Measurements from ENCODE around the gene RNF207.

- TF ChIP-seq ZNF324 (tag by site-specific recombination; IDR thresholded peaks at IDR 0.05) (no peak), CTCF (tag by site-specific recombination; IDR thresholded peaks at IDR 0.05) (no peak), ZNF530 (tag by site-specific recombination; IDR thresholded peaks at IDR 0.05; ENCODE audit: low read depth) (no peak), ZNF169 (tag by site-specific recombination; IDR thresholded peaks at IDR 0.05) (no peak), ZNF561 (tag by site-specific recombination; IDR thresholded peaks at IDR 0.05; ENCODE audit: borderline replicate concordance) (no peak), REPIN1 (tag by site-specific recombination; IDR thresholded peaks at IDR 0.05; ENCODE audit: low read depth) (no peak), ZBTB11 (tag by site-specific recombination; conservative IDR thresholded peaks at IDR 0.05; ENCODE audit: low read depth) (no peak), ZNF76 (tag by site-specific recombination; IDR thresholded peaks at IDR 0.05; ENCODE audit: borderline replicate concordance, low read depth) (no peak)
Observed at GRCh38 chr1:6261615-6261995, 55.7 kb downstream of the RNF207 start.

Measured in HEK293 (cell line).